ENCODE results near the gene WFS1. TPM values are rescaled to one million over a fixed set of nuclear protein-coding genes. Genes with fewer than 3 reads are reported as not detected.

The WFS1 gene
- total and polyA plus RNA-seq, 2 of the 13 experiments (the other 11 are each of a cell fraction or from before 2014, with no cell fraction given): 39.1 to 42.2 TPM

DNA sequence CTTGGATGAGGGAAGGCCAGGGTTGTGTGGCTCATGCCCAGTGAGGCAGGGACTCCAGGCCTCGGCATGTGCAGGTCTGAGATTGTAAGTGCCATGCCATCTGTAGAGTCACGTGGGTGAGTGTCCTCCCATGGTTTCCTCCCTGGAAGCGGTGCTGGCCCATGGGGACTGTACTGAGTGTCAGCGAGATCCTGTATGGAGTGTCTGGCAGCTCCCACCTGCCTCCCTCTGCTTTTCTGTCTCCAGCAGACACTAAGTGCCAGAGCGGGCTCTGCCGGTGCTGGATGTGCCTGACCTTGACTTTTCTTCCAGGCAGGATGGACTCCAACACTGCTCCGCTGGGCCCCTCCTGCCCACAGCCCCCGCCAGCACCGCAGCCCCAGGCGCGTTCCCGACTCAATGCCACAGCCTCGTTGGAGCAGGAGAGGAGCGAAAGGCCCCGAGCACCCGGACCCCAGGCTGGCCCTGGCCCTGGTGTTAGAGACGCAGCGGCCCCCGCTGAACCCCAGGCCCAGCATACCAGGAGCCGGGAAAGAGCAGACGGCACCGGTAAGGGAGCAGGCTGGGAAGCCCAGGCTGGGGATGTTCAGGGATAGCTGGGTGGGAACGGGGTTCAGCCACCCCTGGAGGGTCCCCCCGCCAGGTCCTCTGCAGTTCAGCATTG lies 7.6 kb downstream of the WFS1 start (continued):
- TF ChIP-seq, protein P1, sequence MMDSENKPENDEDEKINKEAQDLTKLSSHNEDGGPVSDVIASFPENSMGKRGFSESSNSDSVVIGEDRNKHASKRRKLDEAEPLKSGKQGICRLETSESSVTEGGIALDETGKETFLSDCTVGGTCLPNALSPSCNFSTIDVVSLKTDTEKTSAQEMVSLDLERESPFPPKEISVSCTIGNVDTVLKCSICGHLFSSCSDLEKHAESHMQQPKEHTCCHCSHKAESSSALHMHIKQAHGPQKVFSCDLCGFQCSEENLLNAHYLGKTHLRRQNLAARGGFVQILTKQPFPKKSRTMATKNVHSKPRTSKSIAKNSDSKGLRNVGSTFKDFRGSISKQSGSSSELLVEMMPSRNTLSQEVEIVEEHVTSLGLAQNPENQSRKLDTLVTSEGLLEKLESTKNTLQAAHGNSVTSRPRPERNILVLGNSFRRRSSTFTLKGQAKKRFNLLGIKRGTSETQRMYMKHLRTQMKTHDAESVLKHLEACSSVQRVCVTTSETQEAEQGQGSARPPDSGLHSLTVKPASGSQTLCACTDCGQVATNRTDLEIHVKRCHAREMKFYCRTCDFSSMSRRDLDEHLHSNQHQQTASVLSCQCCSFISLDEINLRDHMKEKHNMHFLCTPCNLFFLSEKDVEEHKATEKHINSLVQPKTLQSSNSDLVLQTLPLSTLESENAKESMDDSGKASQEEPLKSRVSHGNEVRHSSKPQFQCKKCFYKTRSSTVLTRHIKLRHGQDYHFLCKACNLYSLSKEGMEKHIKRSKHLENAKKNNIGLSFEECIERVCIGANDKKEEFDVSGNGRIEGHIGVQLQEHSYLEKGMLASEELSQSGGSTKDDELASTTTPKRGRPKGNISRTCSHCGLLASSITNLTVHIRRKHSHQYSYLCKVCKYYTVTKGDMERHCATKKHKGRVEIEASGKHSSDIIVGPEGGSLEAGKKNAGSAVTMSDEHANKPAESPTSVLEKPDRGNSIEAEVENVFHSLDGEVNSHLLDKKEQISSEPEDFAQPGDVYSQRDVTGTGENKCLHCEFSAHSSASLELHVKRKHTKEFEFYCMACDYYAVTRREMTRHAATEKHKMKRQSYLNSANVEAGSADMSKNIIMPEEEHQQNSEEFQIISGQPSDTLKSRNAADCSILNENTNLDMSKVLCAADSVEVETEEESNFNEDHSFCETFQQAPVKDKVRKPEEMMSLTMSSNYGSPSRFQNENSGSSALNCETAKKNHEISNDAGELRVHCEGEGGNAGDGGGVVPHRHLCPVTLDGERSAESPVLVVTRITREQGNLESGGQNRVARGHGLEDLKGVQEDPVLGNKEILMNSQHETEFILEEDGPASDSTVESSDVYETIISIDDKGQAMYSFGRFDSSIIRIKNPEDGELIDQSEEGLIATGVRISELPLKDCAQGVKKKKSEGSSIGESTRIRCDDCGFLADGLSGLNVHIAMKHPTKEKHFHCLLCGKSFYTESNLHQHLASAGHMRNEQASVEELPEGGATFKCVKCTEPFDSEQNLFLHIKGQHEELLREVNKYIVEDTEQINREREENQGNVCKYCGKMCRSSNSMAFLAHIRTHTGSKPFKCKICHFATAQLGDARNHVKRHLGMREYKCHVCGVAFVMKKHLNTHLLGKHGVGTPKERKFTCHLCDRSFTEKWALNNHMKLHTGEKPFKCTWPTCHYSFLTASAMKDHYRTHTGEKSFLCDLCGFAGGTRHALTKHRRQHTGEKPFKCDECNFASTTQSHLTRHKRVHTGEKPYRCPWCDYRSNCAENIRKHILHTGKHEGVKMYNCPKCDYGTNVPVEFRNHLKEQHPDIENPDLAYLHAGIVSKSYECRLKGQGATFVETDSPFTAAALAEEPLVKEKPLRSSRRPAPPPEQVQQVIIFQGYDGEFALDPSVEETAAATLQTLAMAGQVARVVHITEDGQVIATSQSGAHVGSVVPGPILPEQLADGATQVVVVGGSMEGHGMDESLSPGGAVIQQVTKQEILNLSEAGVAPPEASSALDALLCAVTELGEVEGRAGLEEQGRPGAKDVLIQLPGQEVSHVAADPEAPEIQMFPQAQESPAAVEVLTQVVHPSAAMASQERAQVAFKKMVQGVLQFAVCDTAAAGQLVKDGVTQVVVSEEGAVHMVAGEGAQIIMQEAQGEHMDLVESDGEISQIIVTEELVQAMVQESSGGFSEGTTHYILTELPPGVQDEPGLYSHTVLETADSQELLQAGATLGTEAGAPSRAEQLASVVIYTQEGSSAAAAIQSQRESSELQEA (CRISPR knock-in tag; IDR thresholded peaks at IDR 0.05; ENCODE audit: not compliant biosample characterization): no peak
- no peak for TF ChIP-seq NR2C2 (CRISPR knock-in tag; IDR thresholded peaks at IDR 0.05; ENCODE audit: borderline replicate concordance)
- TF ChIP-seq SOX13 (IDR thresholded peaks at IDR 0.05): no peak
- TF ChIP-seq SOX13 (CRISPR knock-in tag; conservative IDR thresholded peaks at IDR 0.05 in 1 of 2, IDR thresholded peaks at IDR 0.05 in 1 of 2): peak in 1 of 2 experiments; percentile 22; a peak in 1 of 4 replicates
- TF ChIP-seq ADNP (CRISPR knock-in tag; IDR thresholded peaks at IDR 0.05): no peak
- TF ChIP-seq NR3C1 (CRISPR knock-in tag; IDR thresholded peaks at IDR 0.05): no peak
- no peak for TF ChIP-seq ZNF530 (CRISPR knock-in tag; IDR thresholded peaks at IDR 0.05; ENCODE audit: low read depth)
- TF ChIP-seq, protein P2, sequence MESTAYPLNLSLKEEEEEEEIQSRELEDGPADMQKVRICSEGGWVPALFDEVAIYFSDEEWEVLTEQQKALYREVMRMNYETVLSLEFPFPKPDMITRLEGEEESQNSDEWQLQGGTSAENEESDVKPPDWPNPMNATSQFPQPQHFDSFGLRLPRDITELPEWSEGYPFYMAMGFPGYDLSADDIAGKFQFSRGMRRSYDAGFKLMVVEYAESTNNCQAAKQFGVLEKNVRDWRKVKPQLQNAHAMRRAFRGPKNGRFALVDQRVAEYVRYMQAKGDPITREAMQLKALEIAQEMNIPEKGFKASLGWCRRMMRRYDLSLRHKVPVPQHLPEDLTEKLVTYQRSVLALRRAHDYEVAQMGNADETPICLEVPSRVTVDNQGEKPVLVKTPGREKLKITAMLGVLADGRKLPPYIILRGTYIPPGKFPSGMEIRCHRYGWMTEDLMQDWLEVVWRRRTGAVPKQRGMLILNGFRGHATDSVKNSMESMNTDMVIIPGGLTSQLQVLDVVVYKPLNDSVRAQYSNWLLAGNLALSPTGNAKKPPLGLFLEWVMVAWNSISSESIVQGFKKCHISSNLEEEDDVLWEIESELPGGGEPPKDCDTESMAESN (CRISPR knock-in tag; conservative IDR thresholded peaks at IDR 0.05): no peak
- no peak for TF ChIP-seq PRPF4 (IDR thresholded peaks at IDR 0.05; ENCODE audit: low read depth, low read length, poor library complexity, severe bottlenecking)
- TF ChIP-seq STAT5B (CRISPR knock-in tag; IDR thresholded peaks at IDR 0.05): no peak
- no peak for TF ChIP-seq ZNF260 (CRISPR knock-in tag; IDR thresholded peaks at IDR 0.05; ENCODE audit: borderline replicate concordance, low read depth)
- TF ChIP-seq, protein P3, sequence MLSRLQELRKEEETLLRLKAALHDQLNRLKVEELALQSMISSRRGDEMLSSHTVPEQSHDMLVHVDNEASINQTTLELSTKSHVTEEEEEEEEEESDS (CRISPR knock-in tag; IDR thresholded peaks at IDR 0.05; ENCODE audit: borderline replicate concordance): no peak
- TF ChIP-seq CHCHD3 (CRISPR knock-in tag; IDR thresholded peaks at IDR 0.05): no peak
- no peak for TF ChIP-seq TOPORS (CRISPR knock-in tag; IDR thresholded peaks at IDR 0.05)
- TF ChIP-seq, protein P4, sequence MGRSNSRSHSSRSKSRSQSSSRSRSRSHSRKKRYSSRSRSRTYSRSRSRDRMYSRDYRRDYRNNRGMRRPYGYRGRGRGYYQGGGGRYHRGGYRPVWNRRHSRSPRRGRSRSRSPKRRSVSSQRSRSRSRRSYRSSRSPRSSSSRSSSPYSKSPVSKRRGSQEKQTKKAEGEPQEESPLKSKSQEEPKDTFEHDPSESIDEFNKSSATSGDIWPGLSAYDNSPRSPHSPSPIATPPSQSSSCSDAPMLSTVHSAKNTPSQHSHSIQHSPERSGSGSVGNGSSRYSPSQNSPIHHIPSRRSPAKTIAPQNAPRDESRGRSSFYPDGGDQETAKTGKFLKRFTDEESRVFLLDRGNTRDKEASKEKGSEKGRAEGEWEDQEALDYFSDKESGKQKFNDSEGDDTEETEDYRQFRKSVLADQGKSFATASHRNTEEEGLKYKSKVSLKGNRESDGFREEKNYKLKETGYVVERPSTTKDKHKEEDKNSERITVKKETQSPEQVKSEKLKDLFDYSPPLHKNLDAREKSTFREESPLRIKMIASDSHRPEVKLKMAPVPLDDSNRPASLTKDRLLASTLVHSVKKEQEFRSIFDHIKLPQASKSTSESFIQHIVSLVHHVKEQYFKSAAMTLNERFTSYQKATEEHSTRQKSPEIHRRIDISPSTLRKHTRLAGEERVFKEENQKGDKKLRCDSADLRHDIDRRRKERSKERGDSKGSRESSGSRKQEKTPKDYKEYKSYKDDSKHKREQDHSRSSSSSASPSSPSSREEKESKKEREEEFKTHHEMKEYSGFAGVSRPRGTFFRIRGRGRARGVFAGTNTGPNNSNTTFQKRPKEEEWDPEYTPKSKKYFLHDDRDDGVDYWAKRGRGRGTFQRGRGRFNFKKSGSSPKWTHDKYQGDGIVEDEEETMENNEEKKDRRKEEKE (IDR thresholded peaks at IDR 0.05): no peak
